NB4 (cell line): Measurements from ENCODE around the gene MROH2A.

Experiments used
- CTCF ChIP-seq: IDR thresholded peaks from one replicate; pipeline ENCODE4 v1.5.1; 2012; ENCODE audit warnings: low read depth, low read length
- MAX ChIP-seq: IDR thresholded peaks from 2 replicates; pipeline ENCODE4 v1.6.1; 2011; ENCODE audit warnings: low read depth, low read length
- POLR2A ChIP-seq: IDR thresholded peaks from 2 replicates; pipeline ENCODE4 v1.6.1; 2011; ENCODE audit warnings: mild to moderate bottlenecking; ENCODE audit not compliant: insufficient read length; ENCODE audit errors: extremely low read depth

GRCh38 chr2:233810385-233810784 lies 32.3 kb downstream of the MROH2A start:
- TF ChIP-seq CTCF (no peak), POLR2A (no peak), MAX (no peak)
